HL-60 (cell line): Measurements from ENCODE around the gene GPR62.

Experiments used
- DNase-seq, 2 experiments: peaks; one replicate each; pipeline ENCODE4 v3.0.0-alpha.2; 2010 to 2020; ENCODE audit warnings: low read depth in 1 of 2, low spot score in 1 of 2
- H3K27ac ChIP-seq: fragments of 250-450 bp; sonication (Bioruptor Pico); replicated peaks from 2 replicates; pipeline ENCODE4 v1.5.1; 2020; ENCODE audit warnings: mild to moderate bottlenecking, moderate library complexity
- H3K27me3 ChIP-seq: fragments of 250-450 bp; sonication (Bioruptor Pico); 2 replicates; pipeline ENCODE4 v1.5.1; 2021; ENCODE audit warnings: mild to moderate bottlenecking, moderate library complexity; ENCODE audit not compliant: insufficient read depth, poor library complexity, severe bottlenecking
- H3K4me3 ChIP-seq: replicated peaks from 2 replicates; pipeline ENCODE4 v1.5.1; 2011; ENCODE audit warnings: mild to moderate bottlenecking, control low read depth, low read length; ENCODE audit not compliant: insufficient read depth
- CTCF ChIP-seq: IDR thresholded peaks from one replicate; pipeline ENCODE4 v1.5.1; 2011; ENCODE audit warnings: low read length, control low read depth, inconsistent platforms; ENCODE audit not compliant: insufficient read depth
- GABPA ChIP-seq: IDR thresholded peaks from 2 replicates; pipeline ENCODE4 v1.6.1; 2012; ENCODE audit warnings: low read depth
- POLR2AphosphoS5 ChIP-seq: IDR thresholded peaks from 2 replicates; pipeline ENCODE4 v1.6.1; 2012; ENCODE audit warnings: low read depth
- REST ChIP-seq: IDR thresholded peaks from 2 replicates; pipeline ENCODE4 v1.6.1; 2012; ENCODE audit warnings: low read depth; ENCODE audit not compliant: insufficient replicate concordance
- SPI1 ChIP-seq: IDR thresholded peaks from 2 replicates; pipeline ENCODE4 v1.6.1; 2012; ENCODE audit warnings: low read depth, mild to moderate bottlenecking, borderline replicate concordance

GPR62 gene

GRCh38 chr3:51994530-51994929 is 39.3 kb downstream of the GPR62 start:
- DNase-seq = no peak
- Histone ChIP-seq H3K27me3 (no peaks in the 10 kb centered on the region), H3K4me3 (peak overlapping the region; percentile 93), H3K27ac (peak overlapping the region; percentile 97)
- no peak for TF ChIP-seq GABPA

GRCh38 chr3:51995346-51996163 is 40.4 kb downstream of the GPR62 start, which contains the start of gene RPL29:
RPL29 (minus strand) TSS chr3:51995895; CDS start chr3:51995461, 434 bp downstream.
- peak; percentile 98 for TF ChIP-seq POLR2AphosphoS5
- peak; percentile 85 for TF ChIP-seq REST
- TF ChIP-seq GABPA = peak; percentile 100
- no peak for TF ChIP-seq CTCF
- Histone ChIP-seq H3K27me3 (no peaks in the 10 kb centered on the region), H3K4me3 (peak within 1 kb of the TSS; percentile 93), H3K27ac (peak within 1 kb of the TSS; percentile 97)
- DNase-seq = peak; percentile 95 to 97

GRCh38 chr3:51997172-51997571 is 42.0 kb downstream of the GPR62 start:
- TF ChIP-seq SPI1 (no peak), POLR2AphosphoS5 (no peak), REST (no peak), CTCF (no peak), GABPA (no peak)
- no peak for DNase-seq
- Histone ChIP-seq H3K4me3 (no peak overlapping the region), H3K27me3 (no peaks in the 10 kb centered on the region), H3K27ac (no peak overlapping the region)

- no peak for DNase-seq
Measured at GRCh38 chr3:51997935-51998596, 42.9 kb downstream of the GPR62 start.

More at GRCh38 chr3:51997935-51998596, 42.9 kb downstream of the GPR62 start:
- no peaks in the 10 kb centered on the region for H3K27me3 ChIP-seq
- TF ChIP-seq GABPA (no peak), SPI1 (no peak), REST (no peak), POLR2AphosphoS5 (no peak), CTCF (no peak)
- no peak overlapping the region for H3K4me3 ChIP-seq
- H3K27ac ChIP-seq = no peak overlapping the region
